Activated T-helper 2 cell treated with anti-CD3 and anti-CD28 coated beads, Interferon-gamma antibody, Interleukin-2, Interleukin-4, amounts not matched to agents 10 μg/mL and 5 μg/mL and 100 μg/mL, durations not matched to agents 14 hours and 24 hours and 36 hours (primary cell): ENCODE results near the gene ABCA4. TPM values are rescaled to one million over a fixed set of nuclear protein-coding genes. Genes with fewer than 3 reads are reported as not detected.
"Not testable (repeated sequence)": the region's sequence is repeated elsewhere in the genome, so short reads cannot be mapped to it uniquely, and the experiment has no call there.

ENCODE experiments used
- DNase-seq: peaks from one replicate; pipeline ENCODE4 v3.0.0; 2021; ENCODE audit warnings: low spot score
- H3K27ac Mint-ChIP-seq: one replicate; pipeline ENCODE4 v1.8.0; 2021; ENCODE audit warnings: mixed read lengths
- H3K27me3 Mint-ChIP-seq: one replicate; pipeline ENCODE4 v1.8.0; 2021; ENCODE audit warnings: low read depth, mixed read lengths
- H3K36me3 Mint-ChIP-seq: one replicate; pipeline ENCODE4 v1.8.0; 2021; ENCODE audit warnings: low read depth, mixed read lengths
- H3K4me1 Mint-ChIP-seq: one replicate; pipeline ENCODE4 v1.8.0; 2021; ENCODE audit warnings: low read depth, mixed read lengths
- H3K4me3 Mint-ChIP-seq: one replicate; pipeline ENCODE4 v1.8.0; 2021; ENCODE audit warnings: low read depth, mild to moderate bottlenecking, moderate library complexity, mixed read lengths
- H3K9me3 Mint-ChIP-seq: one replicate; pipeline ENCODE4 v1.8.0; 2021; ENCODE audit warnings: mixed read lengths
- intact Hi-C: fragments of 100-400 bp; cut with micrococcal nuclease; formaldehyde crosslinking; loops from one replicate; pipeline ENCODE4 v1.15.1; 2023
- total RNA-seq: library from RNA; stranded (reverse); gene quantifications from 2 replicates; pipeline ENCODE4 v1.2.3, GENCODE V29; 2022

The ABCA4 gene
- total RNA-seq: not detected in 2 replicates

GRCh38 chr1:94120991-94121390, at the start of gene ABCA4:
Gene ABCA4 (minus strand): TSS chr1:94121148. CDS start chr1:94121045, 103 bp downstream.
- H3K4me3 Mint-ChIP-seq: no peak within 1 kb of the TSS
- no peaks in the 10 kb centered on the region for H3K9me3 Mint-ChIP-seq
- no peaks in the 10 kb centered on the region for H3K4me1 Mint-ChIP-seq
- H3K27ac Mint-ChIP-seq: no peak within 1 kb of the TSS
- DNase-seq: no peak
- intact Hi-C loops: no loop called here
- H3K36me3 Mint-ChIP-seq: no peaks in the 10 kb centered on the region
- no peaks in the 10 kb centered on the region for H3K27me3 Mint-ChIP-seq

DNA sequence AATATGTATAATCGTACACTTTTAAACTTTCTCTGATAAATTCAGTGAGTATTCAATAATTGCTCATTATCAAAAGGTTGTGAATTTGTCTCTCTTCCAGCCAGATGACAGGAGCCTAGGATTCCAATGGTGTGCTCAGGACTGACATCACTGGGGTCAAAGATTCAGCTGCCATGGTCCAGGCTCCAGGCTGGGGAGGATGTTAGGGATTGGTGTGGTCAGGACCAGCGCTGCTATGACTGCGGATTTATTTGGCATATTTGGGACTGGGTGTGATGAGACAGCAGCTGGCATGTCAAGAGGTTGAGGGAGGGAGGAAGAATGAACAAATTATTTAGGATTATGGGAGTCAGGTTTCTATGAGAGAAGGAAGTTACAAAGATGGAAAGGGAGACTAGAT, 48.2 kb upstream of the ABCA4 start:
- Mint-ChIP-seq H3K4me3 (no peak overlapping the region), H3K27me3 (peaks cover 6% of the 10 kb centered on the region), H3K9me3 (no peaks in the 10 kb centered on the region), H3K27ac (no peak overlapping the region), H3K4me1 (no peaks in the 10 kb centered on the region), H3K36me3 (no peaks in the 10 kb centered on the region)
- DNase-seq: no peak
- intact Hi-C loops: no loop called here

DNA sequence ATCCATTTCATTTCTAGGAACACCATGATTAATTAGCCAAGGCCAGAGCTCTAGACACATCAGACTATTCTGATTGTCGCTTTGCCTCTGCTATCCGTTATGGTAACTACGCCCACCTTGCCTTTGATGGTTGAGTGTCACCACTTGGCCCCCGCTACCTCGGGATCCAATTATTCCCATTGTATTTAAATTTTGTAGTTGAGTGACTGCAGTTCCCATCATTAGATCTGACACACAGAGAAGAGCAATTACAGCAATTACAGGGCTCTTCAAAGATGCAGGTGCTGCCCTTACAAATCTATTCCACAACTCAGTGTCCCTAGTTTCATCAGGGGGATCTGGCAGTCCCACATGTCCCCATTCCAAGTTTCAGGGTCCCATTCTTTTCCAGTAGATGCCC, 44.9 kb upstream of the ABCA4 start:
- Mint-ChIP-seq H3K27me3 (peaks cover 1% of the 10 kb centered on the region), H3K4me1 (no peaks in the 10 kb centered on the region), H3K27ac (no peak overlapping the region), H3K9me3 (no peaks in the 10 kb centered on the region), H3K4me3 (no peak overlapping the region), H3K36me3 (no peaks in the 10 kb centered on the region)
- DNase-seq: no peak
- intact Hi-C loops: no loop called here

DNA sequence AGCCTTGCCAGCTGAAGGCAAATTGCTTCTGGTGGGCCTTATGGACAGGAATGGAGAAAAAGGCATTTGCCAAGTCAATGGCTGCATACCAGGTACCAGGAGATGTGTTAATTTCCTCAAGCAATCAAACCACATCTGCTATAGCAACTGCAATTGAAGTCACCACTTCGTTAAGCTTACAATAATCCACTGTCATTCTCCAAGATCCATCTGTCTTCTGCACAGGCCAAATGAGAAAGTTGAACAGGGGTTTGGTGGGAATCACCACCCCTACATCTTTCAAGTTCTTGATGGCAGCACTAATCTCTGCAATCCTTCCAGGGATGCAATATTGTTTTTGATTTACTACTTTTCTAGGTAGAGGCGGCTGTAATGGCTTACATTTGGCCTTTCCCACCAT, 43.9 kb upstream of the ABCA4 start:
- H3K4me3 Mint-ChIP-seq, H3K4me1 Mint-ChIP-seq, H3K27me3 Mint-ChIP-seq, intact Hi-C loops, H3K36me3 Mint-ChIP-seq, DNase-seq, H3K27ac Mint-ChIP-seq, H3K9me3 Mint-ChIP-seq: not testable (repeated sequence)

DNA sequence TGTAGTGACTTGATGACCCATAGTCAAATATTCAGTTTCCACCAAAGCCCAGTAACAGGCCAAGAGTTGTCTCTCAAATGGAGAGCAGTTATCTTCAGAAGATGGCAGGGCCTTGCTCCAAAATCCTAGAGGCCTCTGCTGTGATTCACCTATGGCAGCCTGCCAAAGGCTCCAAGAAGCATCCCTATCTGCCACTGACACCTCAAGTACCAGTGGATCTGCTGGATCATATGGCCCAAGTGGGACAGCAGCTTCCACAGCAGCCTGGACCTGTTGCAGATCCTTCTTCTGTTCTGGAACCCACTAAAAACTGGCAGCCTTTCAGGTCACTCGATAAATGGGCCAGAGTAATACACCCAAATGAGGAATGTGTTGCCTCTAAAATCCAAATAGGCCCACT, 43.2 kb upstream of the ABCA4 start:
- DNase-seq, H3K27ac Mint-ChIP-seq, H3K4me1 Mint-ChIP-seq, intact Hi-C loops, H3K4me3 Mint-ChIP-seq, H3K9me3 Mint-ChIP-seq, H3K27me3 Mint-ChIP-seq, H3K36me3 Mint-ChIP-seq: not testable (repeated sequence)

GRCh38 chr1:94163249-94163648, 42.3 kb upstream of the ABCA4 start:
- H3K36me3 Mint-ChIP-seq, H3K4me3 Mint-ChIP-seq, H3K4me1 Mint-ChIP-seq, DNase-seq, H3K27ac Mint-ChIP-seq, intact Hi-C loops, H3K9me3 Mint-ChIP-seq, H3K27me3 Mint-ChIP-seq: not testable (repeated sequence)

DNA sequence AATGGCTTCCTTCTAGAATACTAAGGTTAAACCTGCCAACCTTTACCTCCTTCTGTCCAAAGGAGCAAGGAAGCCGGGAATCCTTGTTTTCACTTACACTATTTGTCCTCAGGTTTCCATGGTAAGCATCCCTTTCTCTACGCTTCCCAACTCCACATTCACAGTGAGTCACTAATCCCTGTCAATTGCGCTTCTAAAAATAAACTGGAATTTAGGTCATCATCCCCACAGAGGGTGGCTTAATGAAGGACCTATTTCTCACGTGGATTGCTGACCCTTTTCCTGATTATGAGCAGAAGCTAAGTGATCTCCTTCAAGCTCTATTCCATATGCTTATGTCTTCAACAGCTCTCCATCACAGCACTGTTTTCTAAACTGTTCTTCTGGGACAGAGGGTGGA, 39.9 kb upstream of the ABCA4 start:
- Mint-ChIP-seq H3K27ac (no peak overlapping the region), H3K9me3 (no peaks in the 10 kb centered on the region), H3K27me3 (peaks cover 8% of the 10 kb centered on the region), H3K36me3 (no peaks in the 10 kb centered on the region), H3K4me3 (no peak overlapping the region), H3K4me1 (no peaks in the 10 kb centered on the region)
- no peak for DNase-seq
- intact Hi-C loops: no loop called here

GRCh38 chr1:94156096-94156625, 35.2 kb upstream of the ABCA4 start:
- intact Hi-C loops: no loop called here
- H3K36me3 Mint-ChIP-seq: no peaks in the 10 kb centered on the region
- H3K9me3 Mint-ChIP-seq: no peaks in the 10 kb centered on the region
- H3K27me3 Mint-ChIP-seq: peaks cover 10% of the 10 kb centered on the region
- H3K4me1 Mint-ChIP-seq: no peaks in the 10 kb centered on the region
- DNase-seq: no peak
- no peak overlapping the region for H3K27ac Mint-ChIP-seq
- no peak overlapping the region for H3K4me3 Mint-ChIP-seq

- Mint-ChIP-seq H3K9me3 (no peaks in the 10 kb centered on the region), H3K4me3 (no peak overlapping the region)
These were observed 34.0 kb upstream of the ABCA4 start for GRCh38 chr1:94154989-94155388.

GRCh38 chr1:94153133-94153532, 32.2 kb upstream of the ABCA4 start:
- Mint-ChIP-seq H3K4me1 (no peaks in the 10 kb centered on the region), H3K4me3 (no peak overlapping the region), H3K36me3 (no peaks in the 10 kb centered on the region), H3K27ac (no peak overlapping the region), H3K27me3 (peaks cover 7% of the 10 kb centered on the region), H3K9me3 (no peaks in the 10 kb centered on the region)
- intact Hi-C loops: no loop called here
- no peak for DNase-seq

More at GRCh38 chr1:94154989-94155388, 34.0 kb upstream of the ABCA4 start:
- H3K27ac Mint-ChIP-seq: no peak overlapping the region
- no peaks in the 10 kb centered on the region for H3K36me3 Mint-ChIP-seq
- H3K27me3 Mint-ChIP-seq: peaks cover 10% of the 10 kb centered on the region
- H3K4me1 Mint-ChIP-seq: no peaks in the 10 kb centered on the region
- intact Hi-C loops: no loop called here
- DNase-seq: no peak

DNA sequence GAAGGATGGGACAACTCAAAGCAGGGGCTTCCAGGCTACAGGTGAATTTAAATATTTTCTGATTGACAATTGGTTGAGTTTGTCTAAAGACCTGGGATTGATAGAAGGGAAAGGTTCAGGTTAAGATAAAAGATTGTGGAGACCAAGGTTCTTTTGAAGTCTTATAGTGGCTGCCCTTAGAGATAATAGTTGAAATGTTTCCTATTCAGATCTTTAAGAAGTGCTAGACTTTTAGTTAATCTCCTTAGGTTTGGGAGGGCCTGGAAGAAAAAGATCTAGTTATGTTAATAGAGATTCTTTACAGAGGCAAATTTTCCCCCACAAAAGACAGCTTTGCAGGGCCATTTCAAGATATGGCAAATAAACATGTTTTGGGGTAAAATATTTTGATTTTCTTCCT, 28.2 kb upstream of the ABCA4 start:
- H3K9me3 Mint-ChIP-seq, DNase-seq, H3K4me3 Mint-ChIP-seq, H3K27ac Mint-ChIP-seq, H3K36me3 Mint-ChIP-seq, H3K4me1 Mint-ChIP-seq, H3K27me3 Mint-ChIP-seq, intact Hi-C loops: not testable (repeated sequence)

- no peaks in the 10 kb centered on the region for H3K36me3 Mint-ChIP-seq
- no peak overlapping the region for H3K27ac Mint-ChIP-seq
- H3K4me3 Mint-ChIP-seq: no peak overlapping the region
- peaks cover 2% of the 10 kb centered on the region for H3K27me3 Mint-ChIP-seq
- H3K9me3 Mint-ChIP-seq: no peaks in the 10 kb centered on the region
- intact Hi-C loops: no loop called here
- H3K4me1 Mint-ChIP-seq: no peaks in the 10 kb centered on the region
- no peak for DNase-seq
These were observed 25.3 kb upstream of the ABCA4 start for GRCh38 chr1:94146273-94146672.

DNA sequence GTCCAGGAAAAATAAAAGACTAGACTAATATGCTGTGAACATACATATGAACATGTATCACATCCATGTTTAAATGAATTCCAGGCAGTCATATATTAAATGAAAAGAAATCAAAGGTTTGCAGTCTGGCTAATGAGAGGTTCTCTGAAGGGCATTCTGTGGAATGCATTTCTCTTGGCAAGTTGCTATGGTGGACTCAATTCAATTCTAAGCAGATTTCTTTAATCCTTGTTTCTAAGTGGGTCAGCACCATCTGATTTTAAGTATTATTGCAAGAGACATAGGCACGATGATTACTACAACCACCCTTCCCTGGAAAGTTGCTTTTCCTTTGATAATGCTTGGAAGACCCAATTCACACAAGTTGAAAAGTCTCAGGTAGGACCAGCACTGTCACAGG, 23.9 kb upstream of the ABCA4 start:
- H3K27ac Mint-ChIP-seq: no peak overlapping the region
- H3K4me3 Mint-ChIP-seq: no peak overlapping the region
- H3K9me3 Mint-ChIP-seq: no peaks in the 10 kb centered on the region
- intact Hi-C loops: no loop called here
- no peaks in the 10 kb centered on the region for H3K36me3 Mint-ChIP-seq
- H3K27me3 Mint-ChIP-seq: peaks cover 2% of the 10 kb centered on the region
- no peak for DNase-seq
- no peaks in the 10 kb centered on the region for H3K4me1 Mint-ChIP-seq

DNA sequence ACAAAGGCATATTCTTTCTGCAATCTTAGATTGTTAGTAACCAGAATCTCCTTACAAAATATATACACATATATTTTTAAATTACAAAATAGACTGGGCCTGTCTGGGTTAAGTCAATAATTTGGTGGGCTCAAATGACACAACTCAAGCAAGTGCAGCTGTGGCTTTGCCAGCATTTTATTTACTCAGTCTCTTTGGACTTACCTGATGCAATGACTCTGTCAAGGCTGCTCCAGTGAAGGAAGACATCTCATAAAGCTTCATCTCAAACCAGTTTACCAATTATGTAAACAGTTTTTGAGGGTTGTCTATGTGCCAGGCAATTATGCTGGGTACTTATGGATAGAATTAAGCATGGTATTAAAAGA, 22.8 kb upstream of the ABCA4 start:
- no peaks in the 10 kb centered on the region for H3K9me3 Mint-ChIP-seq

More for the DNA sequence above, 22.8 kb upstream of the ABCA4 start:
- DNase-seq: no peak
- H3K36me3 Mint-ChIP-seq: no peaks in the 10 kb centered on the region
- H3K4me3 Mint-ChIP-seq: no peak overlapping the region
- intact Hi-C loops: no loop called here
- peaks cover 2% of the 10 kb centered on the region for H3K27me3 Mint-ChIP-seq
- no peaks in the 10 kb centered on the region for H3K4me1 Mint-ChIP-seq
- no peak overlapping the region for H3K27ac Mint-ChIP-seq
